Tibial artery (tissue), 4 donors: Measurements from ENCODE around the gene OR8G1.

Source experiments
- DNase-seq, 2 donors: peaks; one replicate each; pipeline ENCODE4 v3.0.0-alpha.2; 2019
- H3K27ac ChIP-seq, 2 donors: fragments of 200-600 bp; sonication (generic) in 1 of 2; 1 replicate in 1 of 2; 2 replicates in 1 of 2; pipeline ENCODE4 v1.5.1; 2018 to 2019; ENCODE audit warnings: mild to moderate bottlenecking in 1 of 2
- H3K27me3 ChIP-seq, 2 donors: fragments of 200-600 bp; sonication (generic) in 1 of 2; one replicate each; pipeline versions ENCODE4 v1.5.1 to v1.6.0; 2016 to 2019
- H3K36me3 ChIP-seq, 3 donors: fragments of 200-600 bp; sonication (generic) in 2 of 3; one replicate each; pipeline ENCODE4 v1.5.1; 2016 to 2019; ENCODE audit warnings: mild to moderate bottlenecking in 2 of 3
- H3K4me1 ChIP-seq, 4 donors: fragments of 200-600 bp; sonication (generic) in 2 of 4; 1 replicate in 3 of 4; 2 replicates in 1 of 4; pipeline ENCODE4 v1.5.1; 2016 to 2019
- H3K4me3 ChIP-seq, 2 donors: fragments of 200-600 bp; sonication (generic) in 1 of 2; 1 replicate in 1 of 2; 2 replicates in 1 of 2; pipeline ENCODE4 v1.5.1; 2018 to 2019; ENCODE audit warnings: mild to moderate bottlenecking in 2 of 2
- H3K9me3 ChIP-seq, 3 donors: fragments of 200-600 bp; sonication (generic) in 1 of 3; one replicate each; pipeline ENCODE4 v1.5.1; 2016 to 2019
- CTCF ChIP-seq, 2 experiments: fragments of 200-600 bp in 1 of 2; fragments of 450-650 bp in 1 of 2; IDR thresholded peaks; one replicate each; pipeline ENCODE4 v1.5.1; 2017 to 2019; ENCODE audit warnings: antibody characterized with exemption in 2 of 2, mild to moderate bottlenecking in 1 of 2, moderate library complexity in 1 of 2
- intact Hi-C: fragments of 100-400 bp; cut with DNase I; formaldehyde crosslinking; loops from one replicate; pipeline ENCODE4 v1.15.0; 2023; ENCODE audit warnings: low total_unique reads

Gene OR8G1, protein sequence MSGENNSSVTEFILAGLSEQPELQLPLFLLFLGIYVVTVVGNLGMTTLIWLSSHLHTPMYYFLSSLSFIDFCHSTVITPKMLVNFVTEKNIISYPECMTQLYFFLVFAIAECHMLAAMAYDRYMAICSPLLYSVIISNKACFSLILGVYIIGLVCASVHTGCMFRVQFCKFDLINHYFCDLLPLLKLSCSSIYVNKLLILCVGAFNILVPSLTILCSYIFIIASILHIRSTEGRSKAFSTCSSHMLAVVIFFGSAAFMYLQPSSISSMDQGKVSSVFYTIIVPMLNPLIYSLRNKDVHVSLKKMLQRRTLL

GRCh38 chr11:124240621-124241397 is at the start of gene OR8G1:
Gene OR8G1, plus strand, starts transcription at chr11:124241095. Its CDS starts 8,581 bp downstream, at chr11:124249676.
- Histone ChIP-seq H3K4me3 (no peak within 1 kb of the TSS), H3K27me3 (no peaks in the 10 kb centered on the region), H3K9me3 (no peaks in the 10 kb centered on the region), H3K4me1 (no peaks in the 10 kb centered on the region), H3K27ac (no peak within 1 kb of the TSS), H3K36me3 (no peaks in the 10 kb centered on the region)
- no peak for TF ChIP-seq CTCF (IDR thresholded peaks at IDR 0.05)
- intact Hi-C loops: no loop called here
- no peak for DNase-seq

DNA sequence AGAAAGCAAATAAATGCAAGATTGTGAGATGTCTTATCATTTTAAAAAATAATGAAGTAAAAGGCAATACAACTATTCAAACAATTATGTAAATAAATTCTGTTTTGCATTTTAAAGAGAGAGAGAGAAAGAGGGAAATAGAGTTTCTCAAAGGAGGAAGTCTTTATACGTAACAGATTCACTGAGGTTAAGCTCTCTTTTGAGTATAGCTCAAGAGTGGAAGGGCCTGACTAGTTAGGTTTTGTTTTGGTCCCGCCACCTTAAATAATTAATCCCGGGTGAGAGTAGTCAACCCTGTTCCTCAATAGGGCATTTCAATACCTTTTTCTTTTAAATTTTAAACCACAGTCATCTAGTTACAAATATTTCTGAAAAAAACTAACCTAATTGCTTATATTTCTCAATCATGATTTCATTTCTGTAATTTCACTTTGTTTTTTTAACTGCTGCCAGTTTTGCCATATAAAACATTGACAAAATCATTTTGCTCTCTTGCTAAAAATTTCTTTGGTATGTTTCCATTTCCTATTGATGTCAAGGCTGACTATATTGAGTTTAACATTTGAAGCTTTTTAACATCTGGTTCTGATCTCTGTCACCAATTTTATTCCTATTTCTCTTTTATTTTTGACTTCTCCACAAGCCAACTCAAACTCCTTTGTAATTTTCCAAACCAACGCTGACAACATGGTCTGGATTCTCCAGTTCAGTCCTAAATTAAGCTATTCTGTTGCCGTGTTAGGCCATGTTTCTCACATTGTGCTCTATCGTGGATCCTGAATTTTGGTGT is 47.5 kb upstream of the OR8G1 start:
- H3K27ac ChIP-seq: peak overlapping the region in 1 of 2 donors; percentile 36
- no peaks in the 10 kb centered on the region for H3K36me3 ChIP-seq
- intact Hi-C loops: no loop called here
- H3K4me3 ChIP-seq: no peak overlapping the region
- no peaks in the 10 kb centered on the region for H3K27me3 ChIP-seq
- TF ChIP-seq CTCF (IDR thresholded peaks at IDR 0.05): no peak
- H3K4me1 ChIP-seq: peaks cover 0 to 8% (median 1%) of the 10 kb centered on the region in 4 donors
- no peak for DNase-seq
- no peaks in the 10 kb centered on the region for H3K9me3 ChIP-seq

- H3K9me3 ChIP-seq: no peaks in the 10 kb centered on the region
- H3K27ac ChIP-seq: peak overlapping the region in 1 of 2 donors; percentile 36
- peaks cover 0 to 8% (median 1%) of the 10 kb centered on the region in 4 donors for H3K4me1 ChIP-seq
- H3K36me3 ChIP-seq: no peaks in the 10 kb centered on the region
- H3K27me3 ChIP-seq: no peaks in the 10 kb centered on the region
- no peak overlapping the region for H3K4me3 ChIP-seq
- no peak for TF ChIP-seq CTCF (IDR thresholded peaks at IDR 0.05)
- DNase-seq: peak; percentile 39 to 68
- intact Hi-C loops: no loop called here
Measured at GRCh38 chr11:124194293-124195188, 46.4 kb upstream of the OR8G1 start.

DNA sequence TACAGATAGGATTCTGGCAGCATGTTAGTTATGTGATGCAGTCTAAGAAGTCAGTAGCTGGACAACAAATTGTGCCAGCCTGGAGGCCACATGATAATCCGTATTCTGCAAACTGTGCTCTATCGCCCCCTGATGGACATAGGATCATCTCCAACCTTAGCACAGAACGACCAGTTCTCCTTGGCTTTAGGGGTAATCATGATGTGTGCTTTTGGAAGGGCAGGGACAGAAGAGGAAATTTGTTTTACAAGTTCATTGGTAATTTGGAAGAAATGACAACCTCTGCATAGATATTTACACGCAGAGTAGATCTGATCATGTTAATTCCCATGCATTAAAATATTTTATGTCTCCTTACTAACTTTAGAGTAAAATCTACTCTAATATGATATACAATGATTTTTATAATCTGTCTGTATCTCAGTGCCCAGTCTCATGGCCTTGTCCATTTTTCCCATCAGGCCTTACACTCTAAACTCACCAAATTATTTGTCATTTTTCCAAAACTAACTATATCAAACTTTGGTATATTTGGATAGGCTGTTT is 45.6 kb upstream of the OR8G1 start:
- peak; percentile 50 to 51 for TF ChIP-seq CTCF (IDR thresholded peaks at IDR 0.05)
- peak overlapping the region in 1 of 2 donors; percentile 36 for H3K27ac ChIP-seq
- no peak overlapping the region for H3K4me3 ChIP-seq
- peak in 1 of 2 donors; percentile 62 for DNase-seq
- H3K4me1 ChIP-seq: peaks cover 0 to 8% (median 1%) of the 10 kb centered on the region in 4 donors
- intact Hi-C loops: no loop called here
- H3K9me3 ChIP-seq: no peaks in the 10 kb centered on the region
- H3K27me3 ChIP-seq: no peaks in the 10 kb centered on the region
- H3K36me3 ChIP-seq: no peaks in the 10 kb centered on the region
